Fibroblast of skin of abdomen (primary cell): Measurements from ENCODE around the gene AVPR2.

ENCODE experiments used
- DNase-seq: peaks from one replicate; pipeline ENCODE4 v3.0.0-alpha.2; 2013

AVPR2 gene

GRCh38 chrX:153871451-153871850 lies 33.0 kb upstream of the AVPR2 start:
- DNase-seq, result no peak

GRCh38 chrX:153871946-153872878 lies 32.3 kb upstream of the AVPR2 start:
- no peak for DNase-seq

GRCh38 chrX:153873282-153874084 lies 31.0 kb upstream of the AVPR2 start:
- no peak for DNase-seq

GRCh38 chrX:153874085-153874365 lies 30.4 kb upstream of the AVPR2 start:
- DNase-seq, result no peak

- DNase-seq, result no peak
These were observed 29.9 kb upstream of the AVPR2 start for GRCh38 chrX:153874366-153875125.

- DNase-seq, result peak; percentile 19
These were observed 28.9 kb upstream of the AVPR2 start for GRCh38 chrX:153875391-153876111.

- DNase-seq, result no peak
These were observed 28.4 kb upstream of the AVPR2 start for GRCh38 chrX:153876112-153876491.

GRCh38 chrX:153877571-153878261 lies 26.8 kb upstream of the AVPR2 start:
- no peak for DNase-seq

- no peak for DNase-seq
These were observed 26.1 kb upstream of the AVPR2 start for GRCh38 chrX:153878345-153878744.

- DNase-seq, result no peak
These were observed 25.4 kb upstream of the AVPR2 start for GRCh38 chrX:153878969-153879653.

GRCh38 chrX:153879741-153880439 lies 24.6 kb upstream of the AVPR2 start:
- DNase-seq, result no peak

GRCh38 chrX:153880440-153880815 lies 24.0 kb upstream of the AVPR2 start:
- DNase-seq, result no peak

GRCh38 chrX:153881281-153881680 lies 23.2 kb upstream of the AVPR2 start:
- no peak for DNase-seq

GRCh38 chrX:153882086-153882498 lies 22.4 kb upstream of the AVPR2 start:
- DNase-seq, result no peak

- DNase-seq, result no peak
These were observed 21.9 kb upstream of the AVPR2 start for GRCh38 chrX:153882557-153882956.

GRCh38 chrX:153883163-153883843 lies 21.2 kb upstream of the AVPR2 start:
- no peak for DNase-seq

GRCh38 chrX:153884136-153884535 lies 20.3 kb upstream of the AVPR2 start:
- DNase-seq, result no peak

GRCh38 chrX:153884590-153884989 lies 19.9 kb upstream of the AVPR2 start:
- DNase-seq, result no peak

- DNase-seq, result no peak
These were observed 19.2 kb upstream of the AVPR2 start for GRCh38 chrX:153885208-153885787.
